ENCODE data around the gene FUCA1.
"Not testable (repeated sequence)": the region's sequence is repeated elsewhere in the genome, so short reads cannot be mapped to it uniquely, and the experiment has no call there.

FUCA1 gene

GRCh38 chr1:23895993-23896392, 27.9 kb upstream of the FUCA1 start:
- no peak for DNase-seq (ENCODE audit: low spot score)

GRCh38 chr1:23895082-23895481, 27.0 kb upstream of the FUCA1 start:
- no peak for DNase-seq (ENCODE audit: low spot score)

- no peak for DNase-seq (ENCODE audit: low spot score)
These were observed 21.0 kb upstream of the FUCA1 start for GRCh38 chr1:23889074-23889473.

- no peak for DNase-seq (ENCODE audit: low spot score)
These were observed 17.1 kb upstream of the FUCA1 start for GRCh38 chr1:23885222-23885621.

- DNase-seq (ENCODE audit: low spot score): no peak
These were observed 14.7 kb upstream of the FUCA1 start for GRCh38 chr1:23882746-23883145.

- DNase-seq (ENCODE audit: low spot score): no peak
These were observed 11.7 kb upstream of the FUCA1 start for GRCh38 chr1:23879809-23880208.

GRCh38 chr1:23878668-23879067, 10.6 kb upstream of the FUCA1 start:
- no peak for DNase-seq (ENCODE audit: low spot score)

- no peak for DNase-seq (ENCODE audit: low spot score)
These were observed 7.3 kb upstream of the FUCA1 start for GRCh38 chr1:23875382-23875781.

GRCh38 chr1:23872421-23872820, 4.3 kb upstream of the FUCA1 start:
- DNase-seq (ENCODE audit: low spot score): peak; percentile 68

GRCh38 chr1:23869051-23869450, 961 bp upstream of the FUCA1 start:
- no peak for DNase-seq (ENCODE audit: low spot score)

- no peak for DNase-seq (ENCODE audit: low spot score)
These were observed 497 bp upstream of the FUCA1 start for GRCh38 chr1:23868557-23869016.

GRCh38 chr1:23867542-23867894, 572 bp downstream of the FUCA1 start:
- peak; percentile 26 for DNase-seq (ENCODE audit: low spot score)

GRCh38 chr1:23865543-23865930, 2.6 kb downstream of the FUCA1 start:
- DNase-seq (ENCODE audit: low spot score): no peak

GRCh38 chr1:23864801-23865542, 3.1 kb downstream of the FUCA1 start:
- DNase-seq (ENCODE audit: low spot score): no peak

GRCh38 chr1:23862640-23863039, 5.5 kb downstream of the FUCA1 start:
- no peak for DNase-seq (ENCODE audit: low spot score)

GRCh38 chr1:23854568-23854967, 13.5 kb downstream of the FUCA1 start:
- DNase-seq (ENCODE audit: low spot score): peak; percentile 65

GRCh38 chr1:23853124-23853523, 15.0 kb downstream of the FUCA1 start:
- not testable (repeated sequence) for DNase-seq (ENCODE audit: low spot score)

- DNase-seq (ENCODE audit: low spot score): not testable (repeated sequence)
These were observed 16.7 kb downstream of the FUCA1 start for GRCh38 chr1:23851406-23851805.

GRCh38 chr1:23848673-23849616, 19.1 kb downstream of the FUCA1 start:
- no peak for DNase-seq (ENCODE audit: low spot score)

- not testable (repeated sequence) for DNase-seq (ENCODE audit: low spot score)
These were observed 20.5 kb downstream of the FUCA1 start for GRCh38 chr1:23847482-23848095.

GRCh38 chr1:23845163-23845562, 22.9 kb downstream of the FUCA1 start:
- no peak for DNase-seq (ENCODE audit: low spot score)

GRCh38 chr1:23843644-23844043, 24.4 kb downstream of the FUCA1 start:
- no peak for DNase-seq (ENCODE audit: low spot score)

GRCh38 chr1:23838401-23838866, 29.7 kb downstream of the FUCA1 start:
- peak; percentile 73 for DNase-seq (ENCODE audit: low spot score)
